Fibroblast of skin of left quadriceps (primary cell): ENCODE measurements around the gene GAL.
"Not testable (repeated sequence)": the region's sequence is repeated elsewhere in the genome, so short reads cannot be mapped to it uniquely, and the experiment has no call there.

ENCODE experiments used
- DNase-seq, 2 experiments: peaks; one replicate each; pipeline ENCODE4 v3.0.0-alpha.2; 2013; ENCODE audit warnings: low read depth in 2 of 2

Gene GAL

GRCh38 chr11:68684385-68685356 is at the start of gene GAL:
Gene GAL (plus strand): TSS chr11:68684544. CDS start chr11:68684924, 380 bp downstream.
- DNase-seq, result no peak

GRCh38 chr11:68634606-68635005 is 49.7 kb upstream of the GAL start:
- DNase-seq, result not testable (repeated sequence)

- DNase-seq, result not testable (repeated sequence)
Observed at GRCh38 chr11:68635172-68635571, 49.2 kb upstream of the GAL start.

GRCh38 chr11:68635883-68636282 is 48.5 kb upstream of the GAL start:
- DNase-seq, result not testable (repeated sequence)

GRCh38 chr11:68639322-68639721 is 45.0 kb upstream of the GAL start:
- not testable (repeated sequence) for DNase-seq

- no peak for DNase-seq
Observed at GRCh38 chr11:68641880-68642279, 42.5 kb upstream of the GAL start.

GRCh38 chr11:68643585-68643984 is 40.8 kb upstream of the GAL start:
- DNase-seq, result no peak

GRCh38 chr11:68646832-68647231 is 37.5 kb upstream of the GAL start:
- DNase-seq, result no peak

GRCh38 chr11:68649851-68650555 is 34.3 kb upstream of the GAL start:
- no peak for DNase-seq

GRCh38 chr11:68650801-68651200 is 33.5 kb upstream of the GAL start:
- no peak for DNase-seq

- DNase-seq, result no peak
Observed at GRCh38 chr11:68651208-68651984, 32.9 kb upstream of the GAL start.

GRCh38 chr11:68651985-68652682 is 32.2 kb upstream of the GAL start:
- DNase-seq, result no peak

GRCh38 chr11:68652683-68653156 is 31.6 kb upstream of the GAL start:
- no peak for DNase-seq

GRCh38 chr11:68653486-68654430 is 30.6 kb upstream of the GAL start:
- no peak for DNase-seq

- no peak for DNase-seq
Observed at GRCh38 chr11:68654978-68655377, 29.4 kb upstream of the GAL start.

- DNase-seq, result no peak
Observed at GRCh38 chr11:68655406-68655805, 28.9 kb upstream of the GAL start.

- no peak for DNase-seq
Observed at GRCh38 chr11:68655806-68656205, 28.5 kb upstream of the GAL start.

- no peak for DNase-seq
Observed at GRCh38 chr11:68657021-68657780, 27.1 kb upstream of the GAL start.

GRCh38 chr11:68658097-68658496 is 26.2 kb upstream of the GAL start:
- no peak for DNase-seq
